GM18517 (cell line): ENCODE data around the gene CHD5.

Experiments
- ATAC-seq: cut with Tn5 transposase; IDR thresholded peaks from one replicate; pipeline ENCODE4 v1.9.1; 2021; ENCODE audit warnings: mild to moderate bottlenecking, moderate library complexity; ENCODE audit not compliant: unreplicated experiment

Gene CHD5

GRCh38 chr1:6134741-6135510 is 45.2 kb downstream of the CHD5 start:
- ATAC-seq: no peak

GRCh38 chr1:6134206-6134605 is 45.9 kb downstream of the CHD5 start:
- no peak for ATAC-seq

GRCh38 chr1:6133146-6133895 is 46.8 kb downstream of the CHD5 start:
- no peak for ATAC-seq

- ATAC-seq: no peak
Measured at GRCh38 chr1:6131561-6131960, 48.6 kb downstream of the CHD5 start.

GRCh38 chr1:6130596-6130995 is 49.5 kb downstream of the CHD5 start:
- ATAC-seq: no peak

GRCh38 chr1:6130036-6130435 is 50.1 kb downstream of the CHD5 start:
- no peak for ATAC-seq

- no peak for ATAC-seq
Measured at GRCh38 chr1:6129313-6129712, 50.8 kb downstream of the CHD5 start.

GRCh38 chr1:6128276-6129081 is 51.6 kb downstream of the CHD5 start:
- no peak for ATAC-seq

- ATAC-seq: no peak
Measured at GRCh38 chr1:6127587-6128163, 52.4 kb downstream of the CHD5 start.

GRCh38 chr1:6126521-6127067 is 53.5 kb downstream of the CHD5 start:
- no peak for ATAC-seq

GRCh38 chr1:6126028-6126427 is 54.1 kb downstream of the CHD5 start:
- ATAC-seq: no peak

GRCh38 chr1:6125366-6125765 is 54.8 kb downstream of the CHD5 start:
- ATAC-seq: no peak

- ATAC-seq: no peak
Measured at GRCh38 chr1:6124746-6125365, 55.3 kb downstream of the CHD5 start.

GRCh38 chr1:6124341-6124740 is 55.8 kb downstream of the CHD5 start:
- no peak for ATAC-seq

- no peak for ATAC-seq
Measured at GRCh38 chr1:6123816-6124215, 56.3 kb downstream of the CHD5 start.

GRCh38 chr1:6123083-6123482 is 57.0 kb downstream of the CHD5 start:
- ATAC-seq: no peak

- no peak for ATAC-seq
Measured at GRCh38 chr1:6121651-6122370, 58.3 kb downstream of the CHD5 start.

GRCh38 chr1:6121021-6121421 is 59.1 kb downstream of the CHD5 start:
- no peak for ATAC-seq

GRCh38 chr1:6118415-6118814 is 61.7 kb downstream of the CHD5 start:
- no peak for ATAC-seq

- ATAC-seq: no peak
Measured at GRCh38 chr1:6117624-6118023, 62.5 kb downstream of the CHD5 start.
